ENCODE measurements around the gene KRTAP17-1.

KRTAP17-1 gene

DNA sequence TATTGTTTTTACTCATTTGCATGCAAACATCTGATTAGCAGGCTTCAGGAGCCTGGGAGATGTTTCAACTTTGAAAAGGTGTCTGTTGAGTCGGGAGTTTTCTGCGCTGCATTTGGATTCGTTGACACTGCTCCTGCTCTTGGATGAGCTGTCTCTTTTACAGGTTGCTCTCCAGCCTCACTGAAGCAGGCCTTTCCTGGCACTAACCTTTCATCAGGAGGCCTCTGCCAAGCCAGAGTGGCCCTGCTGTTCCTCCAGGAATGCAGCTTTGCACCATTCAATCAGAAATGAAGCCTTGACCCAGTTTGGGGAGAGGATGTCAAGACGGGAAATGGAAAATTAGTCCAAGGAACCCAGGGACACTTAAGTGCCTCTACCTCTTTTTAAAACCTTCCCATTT lies 12.5 kb downstream of the KRTAP17-1 start:
- H3K4me3 ChIP-seq (ENCODE audit: control insufficient read depth, low read depth, low read length), result no peak overlapping the region
- no peak for DNase-seq (ENCODE audit: low read depth)
- TF ChIP-seq CTCF (conservative IDR thresholded peaks at IDR 0.05; ENCODE audit: control insufficient read depth, insufficient read depth, low read depth, low read length), result no peak

DNA sequence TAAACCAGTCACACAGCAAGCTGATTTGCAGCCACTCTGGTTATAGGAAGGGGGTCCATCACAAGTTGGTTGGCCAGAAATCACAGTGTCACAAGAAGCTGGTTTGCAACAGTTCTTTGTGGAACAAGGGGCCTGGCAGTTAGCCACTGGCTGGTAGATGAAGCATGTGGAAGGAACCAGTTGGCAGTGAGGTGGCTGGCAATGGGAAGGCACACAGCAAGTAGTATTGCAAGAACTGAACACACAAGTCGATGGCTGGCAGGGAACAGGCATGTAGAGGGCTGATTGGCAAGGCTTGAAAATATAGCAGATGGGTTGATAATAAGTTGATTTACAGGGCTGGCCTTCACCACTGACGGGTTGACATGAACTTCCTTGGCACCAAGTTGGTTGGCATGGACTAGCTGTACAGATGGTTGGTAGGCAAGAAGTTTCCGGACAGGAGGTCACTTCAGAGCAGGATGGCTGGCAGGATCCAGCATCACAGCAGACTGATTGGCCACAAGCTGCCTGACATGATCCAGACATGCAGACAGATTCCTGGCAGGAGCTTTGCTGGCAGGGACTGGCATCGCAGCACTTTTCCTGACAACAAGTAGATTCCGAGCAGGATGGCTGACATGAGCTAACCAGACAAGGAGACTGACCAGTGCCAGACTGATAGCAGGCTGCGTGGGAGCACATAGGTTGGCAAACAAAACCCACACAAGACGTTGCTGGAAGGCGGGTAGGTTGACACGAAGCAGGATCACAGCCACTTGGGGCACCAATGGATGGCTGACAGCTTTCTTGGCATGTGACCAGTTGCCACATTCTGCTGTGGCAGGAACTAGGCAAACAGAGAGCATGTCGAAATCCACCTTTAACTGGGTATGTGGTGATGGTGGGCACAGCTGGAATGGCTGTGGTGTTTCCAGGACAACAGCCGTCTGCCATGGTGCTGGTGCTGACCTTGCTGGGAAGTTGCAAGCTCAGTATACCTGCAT lies 13.3 kb downstream of the KRTAP17-1 start, which contains the start of gene KRTAP29-1:
Gene KRTAP29-1, minus strand, starts transcription at position 936 of the 986 bp plus-strand sequence. Its CDS starts 0 bp downstream, at position 936.
- TF ChIP-seq CTCF (conservative IDR thresholded peaks at IDR 0.05; ENCODE audit: control insufficient read depth, insufficient read depth, low read depth, low read length), result no peak
- DNase-seq (ENCODE audit: low read depth), result no peak
- no peak within 1 kb of the TSS for H3K4me3 ChIP-seq (ENCODE audit: control insufficient read depth, low read depth, low read length)

DNA sequence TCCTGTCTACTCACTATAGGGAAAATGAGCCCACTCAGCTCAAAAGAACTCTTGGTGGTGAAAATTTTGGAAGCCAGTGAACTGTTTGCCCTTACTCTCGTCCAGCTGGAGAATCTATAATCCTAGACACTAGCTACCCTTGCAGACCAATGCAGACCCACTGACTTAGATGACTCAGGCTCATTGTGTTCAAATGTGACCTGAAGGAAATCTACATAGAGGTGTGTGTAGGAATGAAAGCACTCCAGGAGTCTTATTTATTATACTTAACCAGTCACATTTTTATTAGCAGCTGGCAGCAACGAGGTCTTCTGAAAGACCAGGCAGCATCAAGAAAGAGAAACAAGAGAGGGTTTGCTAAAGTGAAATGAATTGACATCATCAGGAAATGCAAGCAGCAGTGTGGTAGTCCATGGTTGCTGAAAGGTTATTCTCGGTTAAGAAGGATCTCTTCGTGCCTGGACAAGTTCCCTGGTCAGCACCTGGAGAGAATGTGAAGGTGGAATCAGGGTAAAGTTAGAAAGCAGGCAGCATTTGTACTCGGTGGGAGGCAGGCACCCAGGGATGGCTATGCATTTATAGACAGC lies 14.2 kb downstream of the KRTAP17-1 start:
- no peak for DNase-seq (ENCODE audit: low read depth)
- H3K4me3 ChIP-seq (ENCODE audit: control insufficient read depth, low read depth, low read length), result no peak overlapping the region
- no peak for TF ChIP-seq CTCF (conservative IDR thresholded peaks at IDR 0.05; ENCODE audit: control insufficient read depth, insufficient read depth, low read depth, low read length)

DNA sequence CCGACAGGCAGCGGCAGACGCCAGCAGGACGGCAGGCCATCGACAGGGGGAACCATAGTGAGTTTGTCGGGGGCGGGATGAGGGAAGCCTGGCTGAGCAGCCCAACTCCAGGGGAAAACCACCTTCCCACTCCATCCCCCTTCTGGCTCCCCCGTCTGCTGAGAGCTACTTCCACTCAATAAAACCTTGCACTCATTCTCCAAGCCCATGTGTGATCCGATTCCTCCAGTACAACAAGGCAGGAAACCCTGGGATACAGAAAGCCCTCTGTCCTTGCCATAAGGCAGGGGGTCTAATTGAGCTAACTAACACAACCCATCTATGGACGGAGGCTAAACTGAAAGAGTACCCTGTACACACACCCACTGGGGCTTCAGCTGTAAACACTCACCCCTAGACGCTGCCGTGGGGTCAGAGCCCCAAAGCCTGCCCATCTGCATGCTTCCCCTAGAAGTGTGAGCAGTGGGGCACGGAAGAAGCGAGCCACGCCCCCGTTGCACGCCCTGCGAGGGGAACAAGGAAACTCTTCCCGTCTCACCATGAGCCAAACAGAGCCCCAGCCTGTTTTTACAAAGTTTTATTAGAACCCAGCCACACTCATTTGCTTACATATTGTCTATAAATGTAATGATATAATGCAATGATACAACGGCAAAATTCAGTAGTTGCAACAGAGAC lies 16.9 kb downstream of the KRTAP17-1 start:
- DNase-seq (ENCODE audit: low read depth), result no peak
- no peak overlapping the region for H3K4me3 ChIP-seq (ENCODE audit: control insufficient read depth, low read depth, low read length)
- TF ChIP-seq CTCF (conservative IDR thresholded peaks at IDR 0.05; ENCODE audit: control insufficient read depth, insufficient read depth, low read depth, low read length), result no peak

DNA sequence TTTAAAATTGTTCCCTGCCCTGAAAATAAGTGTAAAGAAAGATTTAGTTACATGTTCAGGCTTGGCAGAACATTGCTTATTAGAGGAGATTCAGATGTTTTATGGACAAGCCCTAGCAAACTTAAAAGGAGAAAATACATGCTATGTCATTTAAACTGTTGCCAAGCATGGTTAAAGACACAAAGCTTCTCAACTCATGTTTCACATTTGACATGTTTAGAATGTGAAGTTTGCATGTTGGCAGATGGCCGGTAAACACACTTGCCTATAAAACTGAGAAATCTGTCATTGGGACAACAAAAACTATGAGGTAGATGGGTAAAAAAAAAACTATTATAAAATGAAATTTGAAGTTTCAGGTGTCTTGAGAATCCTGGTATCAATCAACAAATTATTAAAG lies 18.7 kb downstream of the KRTAP17-1 start:
- no peak for TF ChIP-seq CTCF (conservative IDR thresholded peaks at IDR 0.05; ENCODE audit: control insufficient read depth, insufficient read depth, low read depth, low read length)
- DNase-seq (ENCODE audit: low read depth), result no peak
- no peak overlapping the region for H3K4me3 ChIP-seq (ENCODE audit: control insufficient read depth, low read depth, low read length)

DNA sequence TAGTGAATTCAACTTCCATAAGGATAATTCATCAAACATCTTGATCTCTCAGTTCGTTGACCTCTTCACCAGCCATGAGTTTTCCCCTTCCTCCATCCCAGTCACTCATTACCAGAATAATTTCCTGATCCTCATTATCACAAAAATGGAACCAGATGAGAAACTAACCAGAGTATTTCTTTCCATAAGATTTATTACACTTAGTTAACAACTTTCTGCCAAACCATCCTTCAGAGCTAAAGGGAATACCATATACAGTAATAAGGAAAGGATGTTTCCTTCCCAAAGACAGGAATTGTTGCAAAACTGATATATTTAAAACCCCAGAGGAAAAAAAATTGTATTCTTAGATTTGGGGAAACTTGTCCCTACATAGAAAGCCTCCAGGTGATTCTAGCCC lies 21.5 kb downstream of the KRTAP17-1 start:
- no peak for TF ChIP-seq CTCF (conservative IDR thresholded peaks at IDR 0.05; ENCODE audit: control insufficient read depth, insufficient read depth, low read depth, low read length)
- no peak overlapping the region for H3K4me3 ChIP-seq (ENCODE audit: control insufficient read depth, low read depth, low read length)
- no peak for DNase-seq (ENCODE audit: low read depth)
